Ishikawa (cell line): ENCODE measurements around the gene CFAP221.

Experiments used
- NFIC ChIP-seq: IDR thresholded peaks from 2 replicates; pipeline ENCODE4 v1.6.1; 2012
- RAD21 ChIP-seq: IDR thresholded peaks from 2 replicates; pipeline ENCODE4 v1.6.1; 2012; ENCODE audit warnings: low read depth
- USF1 ChIP-seq: IDR thresholded peaks from 2 replicates; pipeline ENCODE4 v1.6.1; 2012

- peak; percentile 84 for TF ChIP-seq RAD21
- no peak for TF ChIP-seq NFIC
- TF ChIP-seq USF1: no peak
These were observed 115.5 kb downstream of the CFAP221 start for GRCh38 chr2:119659601-119660342.
